ENCODE measurements around the gene MXRA8.
A peak's percentile ranks its signal among the peaks of the same experiment; 100 is the strongest.

Gene MXRA8

GRCh38 chr1:1348420-1349255, 9.7 kb downstream of the MXRA8 start:
- Histone ChIP-seq H2BK15ac (ENCODE audit: low read depth, poor library complexity, severe bottlenecking) (peak overlapping the region; percentile 20), H3K23ac (ENCODE audit: low read length in 2 of 2) (peak overlapping the region in 1 of 2 experiments; percentile 97)

DNA sequence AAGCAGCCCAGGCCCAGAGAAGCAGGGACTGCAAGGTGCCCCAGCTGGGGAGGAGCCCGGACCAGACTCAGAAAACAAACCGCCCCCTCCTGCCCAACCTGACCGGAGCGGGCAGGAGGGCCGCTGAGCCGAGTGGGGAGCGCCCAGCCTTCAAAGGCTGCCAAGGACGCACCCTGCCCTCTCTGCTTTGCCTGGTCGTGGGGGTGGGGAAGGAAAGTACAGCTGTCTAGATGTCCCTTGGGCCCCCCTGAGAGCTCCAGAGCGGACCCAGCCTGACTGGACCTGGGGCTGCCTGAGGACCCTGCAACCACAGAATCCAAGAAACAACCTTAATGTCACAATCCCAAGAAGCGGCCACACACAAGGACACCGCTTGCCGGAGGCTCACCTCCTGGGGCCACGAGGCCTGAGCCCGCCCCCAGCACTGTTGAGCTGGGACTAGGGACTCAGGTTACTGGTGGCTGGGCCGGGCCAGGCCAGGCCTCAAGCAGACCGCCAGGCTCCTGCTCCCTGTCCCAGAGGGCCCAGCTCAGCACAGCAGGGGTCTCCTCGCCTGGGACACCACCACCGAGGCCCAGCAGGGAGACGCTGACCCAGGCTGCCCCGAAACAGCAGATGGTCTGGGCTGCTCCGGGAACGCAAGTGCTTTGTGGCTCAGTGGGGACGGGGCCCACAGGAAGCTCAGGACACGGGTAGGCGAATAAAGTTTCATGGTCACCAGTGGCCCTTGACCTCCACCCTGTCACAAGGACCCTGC, 10.5 kb downstream of the MXRA8 start:
- Histone ChIP-seq H3K4me2 (ENCODE audit: low read length, poor library complexity, severe bottlenecking) (peak overlapping the region; percentile 96), H3K4me3 (ENCODE audit: insufficient read depth in 1 of 2, low read depth in 1 of 2, low read length in 2 of 2) (peak overlapping the region; percentile 84 to 91), H3K79me1 (replicated peaks; ENCODE audit: low read length, poor library complexity, severe bottlenecking) (peaks cover 9% of the 10 kb centered on the region)

More at GRCh38 chr1:1348420-1349255, 9.7 kb downstream of the MXRA8 start:
- Histone ChIP-seq H3K4me3 (ENCODE audit: insufficient read depth in 1 of 2, low read depth in 1 of 2, low read length in 2 of 2) (peak overlapping the region; percentile 84 to 91), H2AK5ac (ENCODE audit: low read length, severe bottlenecking) (no peak overlapping the region), H3K9ac (ENCODE audit: low read length) (peak overlapping the region; percentile 89), H3K18ac (ENCODE audit: low read depth in 1 of 2, low read length in 2 of 2) (peak overlapping the region; percentile 67 to 93), H3K9me3 (ENCODE audit: control insufficient read depth, low read length) (no peaks in the 10 kb centered on the region), H2BK120ac (ENCODE audit: low read depth, low read length) (peak overlapping the region; percentile 74), H4K91ac (ENCODE audit: low read length) (peak overlapping the region; percentile 40), H3K4ac (ENCODE audit: low read depth in 1 of 2, low read length in 2 of 2) (peak overlapping the region; percentile 25 to 91), H3K4me2 (ENCODE audit: low read length, poor library complexity, severe bottlenecking) (peak overlapping the region; percentile 96), H2BK12ac (ENCODE audit: low read length in 2 of 2) (peak overlapping the region in 1 of 2 experiments; percentile 76), H3K27ac (ENCODE audit: low read length, poor library complexity, severe bottlenecking) (peak overlapping the region; percentile 75), H3K4me1 (ENCODE audit: control insufficient read depth, insufficient read depth, low read depth, low read length) (peaks cover 74% of the 10 kb centered on the region), H2AFZ (ENCODE audit: low read depth, low read length) (peak overlapping the region; percentile 57), H3K14ac (ENCODE audit: low read length in 2 of 2) (peak overlapping the region; percentile 18 to 99), H3K79me1 (replicated peaks; ENCODE audit: low read length, poor library complexity, severe bottlenecking) (peaks cover 6% of the 10 kb centered on the region), H3K27me3 (ENCODE audit: control insufficient read depth in 1 of 2, insufficient read depth in 1 of 2, low read length in 2 of 2) (no peaks in the 10 kb centered on the region), H2BK5ac (ENCODE audit: low read depth, low read length, poor library complexity, severe bottlenecking) (no peak overlapping the region), H3K36me3 (ENCODE audit: control insufficient read depth in 1 of 2, insufficient read depth in 2 of 2, low read depth in 1 of 2, low read length in 2 of 2) (peaks cover 21 to 39% of the 10 kb centered on the region in 2 experiments), H4K8ac (ENCODE audit: low read length) (peak overlapping the region; percentile 42)
- whole genome bisulfite sequencing, result under 1% methylated on average over 85 of the region's 109 CpGs
- peak; percentile 43 for DNase-seq

DNA sequence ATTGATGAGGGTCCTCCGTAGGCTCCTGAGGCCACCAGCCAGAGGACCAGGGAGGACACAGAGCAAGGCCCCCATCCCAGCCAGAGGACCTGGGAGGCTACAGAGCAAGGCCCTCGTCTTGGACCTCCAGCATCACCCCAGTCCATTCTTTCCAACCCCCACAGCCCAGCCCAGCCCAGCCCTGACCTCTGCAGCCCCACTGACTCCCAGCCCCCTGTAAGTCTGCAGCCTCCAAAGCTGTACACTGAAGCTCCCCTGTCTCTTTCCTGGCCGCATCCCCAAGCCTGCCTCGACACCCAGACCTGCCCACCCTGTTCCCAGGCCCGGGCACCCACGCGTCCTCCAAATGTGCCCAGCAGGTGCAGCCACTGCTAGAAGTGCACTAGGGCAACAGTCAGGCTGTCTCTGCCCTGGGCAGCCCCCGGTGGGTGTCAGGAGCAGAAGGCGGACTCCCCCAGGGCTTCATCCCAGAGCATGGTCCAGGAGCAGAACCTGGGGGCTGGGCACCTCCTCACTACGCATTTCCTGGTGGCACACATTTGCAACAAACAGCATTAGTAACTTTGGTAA, 11.2 kb downstream of the MXRA8 start:
- WGBS, result 91% methylated on average over 10 of the region's 10 CpGs
- Histone ChIP-seq H2AFZ (ENCODE audit: low read depth, low read length) (no peak overlapping the region), H2BK15ac (ENCODE audit: low read depth, poor library complexity, severe bottlenecking) (no peak overlapping the region), H2BK5ac (ENCODE audit: low read depth, low read length, poor library complexity, severe bottlenecking) (no peak overlapping the region), H4K91ac (ENCODE audit: low read length) (no peak overlapping the region), H3K4ac (ENCODE audit: low read depth in 1 of 2, low read length in 2 of 2) (no peak overlapping the region), H3K4me2 (ENCODE audit: low read length, poor library complexity, severe bottlenecking) (peak overlapping the region; percentile 96), H3K14ac (ENCODE audit: low read length in 2 of 2) (no peak overlapping the region), H3K79me1 (replicated peaks; ENCODE audit: low read length, poor library complexity, severe bottlenecking) (peaks cover 15% of the 10 kb centered on the region), H3K27ac (ENCODE audit: low read length, poor library complexity, severe bottlenecking) (no peak overlapping the region), H2AK5ac (ENCODE audit: low read length, severe bottlenecking) (no peak overlapping the region), H3K9ac (ENCODE audit: low read length) (peak overlapping the region; percentile 89), H2BK12ac (ENCODE audit: low read length in 2 of 2) (peak overlapping the region in 1 of 2 experiments; percentile 2), H3K27me3 (ENCODE audit: control insufficient read depth in 1 of 2, insufficient read depth in 1 of 2, low read length in 2 of 2) (no peaks in the 10 kb centered on the region), H3K23ac (ENCODE audit: low read length in 2 of 2) (no peak overlapping the region), H3K18ac (ENCODE audit: low read depth in 1 of 2, low read length in 2 of 2) (peak overlapping the region in 1 of 2 experiments; percentile 16), H4K8ac (ENCODE audit: low read length) (no peak overlapping the region), H3K9me3 (ENCODE audit: control insufficient read depth, low read length) (no peaks in the 10 kb centered on the region), H3K36me3 (ENCODE audit: control insufficient read depth in 1 of 2, insufficient read depth in 2 of 2, low read depth in 1 of 2, low read length in 2 of 2) (peaks cover 5 to 37% of the 10 kb centered on the region in 2 experiments), H3K4me3 (ENCODE audit: insufficient read depth in 1 of 2, low read depth in 1 of 2, low read length in 2 of 2) (peak overlapping the region in 1 of 2 experiments; percentile 91), H2BK120ac (ENCODE audit: low read depth, low read length) (no peak overlapping the region), H3K4me1 (ENCODE audit: control insufficient read depth, insufficient read depth, low read depth, low read length) (peaks cover 70% of the 10 kb centered on the region)
- no peak for DNase-seq

More for the DNA sequence above, 10.5 kb downstream of the MXRA8 start:
- peak overlapping the region in 1 of 2 experiments; percentile 99 for H3K14ac ChIP-seq (ENCODE audit: low read length in 2 of 2)
- H2BK120ac ChIP-seq (ENCODE audit: low read depth, low read length), result no peak overlapping the region
- peak overlapping the region; percentile 47 for H2AK5ac ChIP-seq (ENCODE audit: low read length, severe bottlenecking)
- H3K27ac ChIP-seq (ENCODE audit: low read length, poor library complexity, severe bottlenecking), result peak overlapping the region; percentile 75
- peak overlapping the region; percentile 76 for H4K8ac ChIP-seq (ENCODE audit: low read length)
- H2AFZ ChIP-seq (ENCODE audit: low read depth, low read length), result no peak overlapping the region
- peak overlapping the region; percentile 38 for H2BK15ac ChIP-seq (ENCODE audit: low read depth, poor library complexity, severe bottlenecking)
- H3K23ac ChIP-seq (ENCODE audit: low read length in 2 of 2), result peak overlapping the region in 1 of 2 experiments; percentile 87
- peak overlapping the region; percentile 89 for H3K9ac ChIP-seq (ENCODE audit: low read length)
- H3K36me3 ChIP-seq (ENCODE audit: control insufficient read depth in 1 of 2, insufficient read depth in 2 of 2, low read depth in 1 of 2, low read length in 2 of 2), result peaks cover 13 to 37% of the 10 kb centered on the region in 2 experiments
- H3K4ac ChIP-seq (ENCODE audit: low read depth in 1 of 2, low read length in 2 of 2), result peak overlapping the region; percentile 25 to 91
- peak overlapping the region; percentile 8 to 12 for H2BK12ac ChIP-seq (ENCODE audit: low read length in 2 of 2)
- H3K4me1 ChIP-seq (ENCODE audit: control insufficient read depth, insufficient read depth, low read depth, low read length), result peaks cover 71% of the 10 kb centered on the region
- WGBS, result 18% methylated on average over 25 of the region's 26 CpGs
- no peaks in the 10 kb centered on the region for H3K9me3 ChIP-seq (ENCODE audit: control insufficient read depth, low read length)
- H3K18ac ChIP-seq (ENCODE audit: low read depth in 1 of 2, low read length in 2 of 2), result peak overlapping the region in 1 of 2 experiments; percentile 93
- peak overlapping the region; percentile 41 for H4K91ac ChIP-seq (ENCODE audit: low read length)
- no peak overlapping the region for H2BK5ac ChIP-seq (ENCODE audit: low read depth, low read length, poor library complexity, severe bottlenecking)
- peak; percentile 48 for DNase-seq
- H3K27me3 ChIP-seq (ENCODE audit: control insufficient read depth in 1 of 2, insufficient read depth in 1 of 2, low read length in 2 of 2), result no peaks in the 10 kb centered on the region
